ENCODE results near the gene BAX.

Gene BAX

DNA sequence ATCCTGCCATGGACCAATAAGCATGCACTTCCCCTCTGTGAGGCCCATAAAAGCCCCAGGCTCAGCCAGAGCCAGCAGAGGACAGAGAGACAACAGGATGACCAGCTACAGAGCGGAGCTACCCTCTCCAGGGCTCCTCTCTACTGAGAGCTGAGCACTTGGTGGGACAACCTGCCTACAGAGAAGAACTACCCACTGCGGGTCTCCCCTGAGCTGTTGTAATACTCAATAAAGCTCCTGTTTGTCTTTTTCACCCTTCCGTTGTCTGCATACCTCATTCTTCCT lies 7.5 kb upstream of the BAX start:
- Histone ChIP-seq H3K27me3 (ENCODE audit: insufficient read depth, poor library complexity, severe bottlenecking) (no peaks in the 10 kb centered on the region), H3K27ac (replicated peaks) (no peak overlapping the region), H3K4me3 (replicated peaks; ENCODE audit: insufficient read depth, low read length) (no peak overlapping the region)
- no peak for DNase-seq (ENCODE audit: low read depth in 1 of 2, low spot score in 1 of 2)
- TF ChIP-seq, protein P1, sequence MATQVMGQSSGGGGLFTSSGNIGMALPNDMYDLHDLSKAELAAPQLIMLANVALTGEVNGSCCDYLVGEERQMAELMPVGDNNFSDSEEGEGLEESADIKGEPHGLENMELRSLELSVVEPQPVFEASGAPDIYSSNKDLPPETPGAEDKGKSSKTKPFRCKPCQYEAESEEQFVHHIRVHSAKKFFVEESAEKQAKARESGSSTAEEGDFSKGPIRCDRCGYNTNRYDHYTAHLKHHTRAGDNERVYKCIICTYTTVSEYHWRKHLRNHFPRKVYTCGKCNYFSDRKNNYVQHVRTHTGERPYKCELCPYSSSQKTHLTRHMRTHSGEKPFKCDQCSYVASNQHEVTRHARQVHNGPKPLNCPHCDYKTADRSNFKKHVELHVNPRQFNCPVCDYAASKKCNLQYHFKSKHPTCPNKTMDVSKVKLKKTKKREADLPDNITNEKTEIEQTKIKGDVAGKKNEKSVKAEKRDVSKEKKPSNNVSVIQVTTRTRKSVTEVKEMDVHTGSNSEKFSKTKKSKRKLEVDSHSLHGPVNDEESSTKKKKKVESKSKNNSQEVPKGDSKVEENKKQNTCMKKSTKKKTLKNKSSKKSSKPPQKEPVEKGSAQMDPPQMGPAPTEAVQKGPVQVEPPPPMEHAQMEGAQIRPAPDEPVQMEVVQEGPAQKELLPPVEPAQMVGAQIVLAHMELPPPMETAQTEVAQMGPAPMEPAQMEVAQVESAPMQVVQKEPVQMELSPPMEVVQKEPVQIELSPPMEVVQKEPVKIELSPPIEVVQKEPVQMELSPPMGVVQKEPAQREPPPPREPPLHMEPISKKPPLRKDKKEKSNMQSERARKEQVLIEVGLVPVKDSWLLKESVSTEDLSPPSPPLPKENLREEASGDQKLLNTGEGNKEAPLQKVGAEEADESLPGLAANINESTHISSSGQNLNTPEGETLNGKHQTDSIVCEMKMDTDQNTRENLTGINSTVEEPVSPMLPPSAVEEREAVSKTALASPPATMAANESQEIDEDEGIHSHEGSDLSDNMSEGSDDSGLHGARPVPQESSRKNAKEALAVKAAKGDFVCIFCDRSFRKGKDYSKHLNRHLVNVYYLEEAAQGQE (IDR thresholded peaks at IDR 0.05; ENCODE audit: insufficient replicate concordance, low read depth) = no peak
- peak; percentile 20; the same call in 1 of the 2 replicates for TF ChIP-seq SPI1 (IDR thresholded peaks at IDR 0.05; ENCODE audit: borderline replicate concordance, low read depth)

DNA sequence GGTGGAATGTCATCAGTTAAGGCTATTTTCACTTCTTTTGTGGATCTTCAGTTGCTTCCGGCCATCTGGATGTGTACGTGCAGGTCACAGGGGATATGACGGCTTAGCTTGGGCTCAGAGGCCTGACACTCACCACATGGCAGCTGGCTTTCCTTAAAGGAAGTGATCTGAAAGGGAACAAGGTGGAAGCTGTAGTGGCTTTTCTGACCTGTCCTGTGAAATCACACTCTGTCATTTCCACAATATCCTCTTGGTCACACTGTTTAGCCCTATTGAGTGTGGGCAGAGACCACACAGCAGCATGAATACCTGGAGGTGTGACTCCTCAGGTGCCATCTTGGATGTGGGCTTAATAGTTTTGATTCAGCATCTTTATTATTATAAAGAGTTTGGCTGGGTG lies 4.5 kb upstream of the BAX start:
- Histone ChIP-seq H3K4me3 (replicated peaks; ENCODE audit: insufficient read depth, low read length) (no peak overlapping the region), H3K27ac (replicated peaks) (no peak overlapping the region), H3K27me3 (ENCODE audit: insufficient read depth, poor library complexity, severe bottlenecking) (no peaks in the 10 kb centered on the region)
- DNase-seq (ENCODE audit: low read depth in 1 of 2, low spot score in 1 of 2) = no peak
- TF ChIP-seq, protein P1 (IDR thresholded peaks at IDR 0.05; ENCODE audit: insufficient replicate concordance, low read depth) = no peak
- no peak for TF ChIP-seq POLR2AphosphoS5 (IDR thresholded peaks at IDR 0.05; ENCODE audit: low read depth)
- TF ChIP-seq, protein P2, sequence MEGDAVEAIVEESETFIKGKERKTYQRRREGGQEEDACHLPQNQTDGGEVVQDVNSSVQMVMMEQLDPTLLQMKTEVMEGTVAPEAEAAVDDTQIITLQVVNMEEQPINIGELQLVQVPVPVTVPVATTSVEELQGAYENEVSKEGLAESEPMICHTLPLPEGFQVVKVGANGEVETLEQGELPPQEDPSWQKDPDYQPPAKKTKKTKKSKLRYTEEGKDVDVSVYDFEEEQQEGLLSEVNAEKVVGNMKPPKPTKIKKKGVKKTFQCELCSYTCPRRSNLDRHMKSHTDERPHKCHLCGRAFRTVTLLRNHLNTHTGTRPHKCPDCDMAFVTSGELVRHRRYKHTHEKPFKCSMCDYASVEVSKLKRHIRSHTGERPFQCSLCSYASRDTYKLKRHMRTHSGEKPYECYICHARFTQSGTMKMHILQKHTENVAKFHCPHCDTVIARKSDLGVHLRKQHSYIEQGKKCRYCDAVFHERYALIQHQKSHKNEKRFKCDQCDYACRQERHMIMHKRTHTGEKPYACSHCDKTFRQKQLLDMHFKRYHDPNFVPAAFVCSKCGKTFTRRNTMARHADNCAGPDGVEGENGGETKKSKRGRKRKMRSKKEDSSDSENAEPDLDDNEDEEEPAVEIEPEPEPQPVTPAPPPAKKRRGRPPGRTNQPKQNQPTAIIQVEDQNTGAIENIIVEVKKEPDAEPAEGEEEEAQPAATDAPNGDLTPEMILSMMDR (IDR thresholded peaks at IDR 0.05; ENCODE audit: insufficient read depth, low read length) = no peak
- TF ChIP-seq SPI1 (IDR thresholded peaks at IDR 0.05; ENCODE audit: borderline replicate concordance, low read depth) = no peak
- TF ChIP-seq GABPA (IDR thresholded peaks at IDR 0.05; ENCODE audit: low read depth) = no peak

DNA sequence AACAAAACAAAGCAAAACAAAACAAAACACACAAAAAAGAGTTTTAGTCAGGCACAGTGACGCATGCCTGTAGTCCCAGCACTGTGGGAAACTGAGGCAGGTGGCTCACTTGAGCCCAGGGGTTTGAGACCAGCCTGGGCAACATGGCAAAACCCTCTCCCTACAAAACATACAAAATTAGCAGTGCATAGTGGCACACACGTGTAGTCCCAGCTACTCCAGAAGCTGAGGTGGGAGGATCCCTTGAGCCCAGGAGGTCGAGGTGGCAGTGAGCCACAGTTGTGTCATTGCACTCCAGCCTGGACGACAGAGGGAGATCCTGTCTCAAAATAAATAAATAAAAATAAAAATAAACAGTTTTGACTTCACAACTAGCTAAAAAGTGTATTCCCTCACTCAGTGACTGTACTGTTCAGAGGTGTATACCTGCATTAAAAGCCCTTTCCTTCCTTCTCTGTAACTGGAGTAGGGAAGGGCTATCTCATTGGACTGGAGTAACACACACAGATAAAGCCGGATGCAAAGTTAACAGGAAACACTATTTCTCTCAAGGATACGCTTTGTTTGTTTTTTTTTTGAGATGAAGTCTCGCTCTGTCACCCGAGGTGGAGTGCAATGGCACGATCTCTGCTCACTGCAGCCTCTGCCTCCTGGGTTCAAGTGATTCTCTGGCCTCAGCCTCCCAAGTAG lies 3.7 kb upstream of the BAX start:
- no peak overlapping the region for H3K4me3 ChIP-seq (replicated peaks; ENCODE audit: insufficient read depth, low read length)
- H3K27ac ChIP-seq (replicated peaks) = no peak overlapping the region
- no peaks in the 10 kb centered on the region for H3K27me3 ChIP-seq (ENCODE audit: insufficient read depth, poor library complexity, severe bottlenecking)
- TF ChIP-seq, protein P1 (IDR thresholded peaks at IDR 0.05; ENCODE audit: insufficient replicate concordance, low read depth) = no peak
- TF ChIP-seq, protein P2 (IDR thresholded peaks at IDR 0.05; ENCODE audit: insufficient read depth, low read length) = no peak
- TF ChIP-seq GABPA (IDR thresholded peaks at IDR 0.05; ENCODE audit: low read depth) = no peak
- no peak for TF ChIP-seq POLR2AphosphoS5 (IDR thresholded peaks at IDR 0.05; ENCODE audit: low read depth)
- TF ChIP-seq SPI1 (IDR thresholded peaks at IDR 0.05; ENCODE audit: borderline replicate concordance, low read depth) = no peak
- DNase-seq (ENCODE audit: low read depth in 1 of 2, low spot score in 1 of 2) = no peak
